HepG2 (cell line): ENCODE data around the gene MEPE. TPM values are rescaled to one million over a fixed set of nuclear protein-coding genes. Genes with fewer than 3 reads are reported as not detected.

Source experiments
- ATAC-seq: fragments of 200-7000 bp; cut with Tn5 transposase; 3 replicates; pipeline ENCODE4 v1.9.1; 2020; ENCODE audit warnings: mild to moderate bottlenecking, moderate library complexity
- BruUV-seq: library from RNA; stranded (reverse); fragments of 400-500 nt; replicated peaks from 2 replicates; lab custom pipeline; 2021; lab: Mats Ljungman, UMichigan
- CTCF ChIA-PET: fragments of 300-600 bp; formaldehyde crosslinking; extraction: SDS; loops from one replicate; lab custom pipeline; 2021; ENCODE audit warnings: low total read pairs, inconsistent platforms, low intra/inter-chr PET ratio; lab: Yijun Ruan, JAX
- POLR2A ChIA-PET: fragments of 350-600 bp; sonication (Branson Sonifier 250); formaldehyde crosslinking; loops from one replicate; lab custom pipeline; 2020; ENCODE audit warnings: antibody characterized with exemption, inconsistent platforms; lab: Yijun Ruan, JAX
- DNase-seq: peaks from one replicate; pipeline ENCODE4 v3.0.0-alpha.2; 2015; ENCODE audit warnings: low spot score
- FAIRE-seq: peaks from 3 replicates; lab custom pipeline; 2011; peaks lifted over from hg19 to GRCh38; lab: Jason Lieb, UNC
- H2AFZ ChIP-seq: one replicate; pipeline ENCODE4 v1.6.1; 2011; ENCODE audit warnings: low read length, inconsistent platforms
- H3K27ac ChIP-seq: fragments of 300-600 bp; 3 replicates; pipeline ENCODE4 v1.8.0; 2011; ENCODE audit warnings: mixed run types, mild to moderate bottlenecking, mixed read lengths, low read length, inconsistent platforms; ENCODE audit not compliant: insufficient read depth; ENCODE audit errors: extremely low read length
- H3K27me3 ChIP-seq, 2 experiments: fragments of 200-600 bp in 1 of 2; 2 replicates in 1 of 2; 3 replicates in 1 of 2; pipeline versions ENCODE4 v1.6.0 to v1.8.0; 2011; ENCODE audit warnings: low read length in 2 of 2, mild to moderate bottlenecking in 2 of 2, moderate library complexity in 2 of 2, inconsistent platforms in 1 of 2; ENCODE audit not compliant: insufficient read depth in 2 of 2, control insufficient read depth in 1 of 2
- H3K36me3 ChIP-seq, 2 experiments: fragments of 200-600 bp in 1 of 2; replicated peaks in 1 of 2; 2 replicates in 1 of 2; 3 replicates in 1 of 2; pipeline versions ENCODE4 v1.5.1 to v1.8.0; 2011; ENCODE audit warnings: low read length in 2 of 2, inconsistent platforms in 1 of 2; ENCODE audit not compliant: insufficient read depth in 2 of 2, control insufficient read depth in 1 of 2
- H3K4me1 ChIP-seq: 2 replicates; pipeline ENCODE4 v1.5.1; 2012; ENCODE audit warnings: low read length, inconsistent platforms; ENCODE audit not compliant: insufficient read depth
- H3K4me2 ChIP-seq: 2 replicates; pipeline ENCODE4 v1.6.0; 2011; ENCODE audit warnings: low read depth, low read length, inconsistent platforms
- H3K4me3 ChIP-seq, 3 experiments: fragments of 200-600 bp in 1 of 3; sonication (generic), shearing (Covaris generic) in 1 of 3; replicated peaks in 1 of 3; 2 replicates each; pipeline ENCODE4 v1.5.1; 2011 to 2016; ENCODE audit warnings: low read length in 3 of 3, inconsistent platforms in 2 of 3, low read depth in 2 of 3, mild to moderate bottlenecking in 2 of 3, control low read depth in 1 of 3, mixed read lengths in 1 of 3; ENCODE audit not compliant: insufficient read depth in 1 of 3
- H3K79me2 ChIP-seq: one replicate; pipeline ENCODE4 v1.6.1; 2011; ENCODE audit warnings: low read length, inconsistent platforms; ENCODE audit not compliant: insufficient read depth
- H3K9ac ChIP-seq: 2 replicates; pipeline ENCODE4 v1.6.0; 2011; ENCODE audit warnings: mild to moderate bottlenecking, low read depth, low read length, inconsistent platforms; ENCODE audit not compliant: insufficient read depth
- H3K9me3 ChIP-seq: 2 replicates; pipeline ENCODE4 v1.5.1; 2012; ENCODE audit warnings: mild to moderate bottlenecking, low read length
- H4K20me1 ChIP-seq: 2 replicates; pipeline ENCODE4 v1.6.0; 2011; ENCODE audit warnings: inconsistent platforms, mild to moderate bottlenecking, low read length, moderate library complexity; ENCODE audit not compliant: insufficient read depth
- MAFF ChIP-seq: IDR thresholded peaks from 2 replicates; pipeline ENCODE4 v1.6.1; 2011; ENCODE audit warnings: low read depth, low read length, improper control_type of control experiment
- MAFK ChIP-seq, 2 experiments: IDR thresholded peaks in 1 of 2; conservative IDR thresholded peaks in 1 of 2; 2 replicates each; pipeline ENCODE4 v1.6.1; 2011; ENCODE audit warnings: improper control_type of control experiment in 2 of 2, low read length in 2 of 2
- ZNF317 ChIP-seq: sonication (generic); formaldehyde crosslinking; IDR thresholded peaks from 2 replicates; pipeline ENCODE4 v1.5.0; 2020; ENCODE audit warnings: mild to moderate bottlenecking, missing genetic modification reagents
- WGBS: methylation state at CpG from one replicate; pipeline ENCODE4 v1.1.6; 2017; ENCODE audit warnings: low lambda C conversion rate; 5-methylcytosine and 5-hydroxymethylcytosine counted together
- in situ Hi-C: cut with HindIII; loops from 2 replicates; pipeline ENCODE4 v1.10.0; 2017; ENCODE audit warnings: low pct_unique_long_range_greater_than_20kb; ENCODE audit not compliant: extremely low pct_ligation_motif_present
- intact Hi-C: fragments of 100-400 bp; cut with micrococcal nuclease; formaldehyde crosslinking; loops from one replicate; pipeline ENCODE4 v1.10.0; 2022; ENCODE audit not compliant: unreplicated experiment
- polyA plus RNA-seq, 8 experiments: library from polyadenylated mRNA; depleted of rRNA in 3 of 8; stranded (reverse) in 7 of 8; unstranded in 1 of 8; fragments of >200 nt; fragmentation: Illumina TruSeq in 4 of 8; extraction: Trizol in 4 of 8; gene quantifications; 2 replicates each; pipeline versions ENCODE4 v1.2.1 to v1.2.3, GENCODE V29; 2011 to 2016; ENCODE audit warnings: low read depth in 4 of 8, missing spikeins in 1 of 8, mixed read lengths in 1 of 8; ENCODE audit not compliant: insufficient read depth in 1 of 8
- total RNA-seq, 5 experiments: library from RNA; depleted of rRNA; stranded (reverse); fragments of >200 nt; fragmentation: Illumina TruSeq; extraction: Trizol; gene quantifications; 2 replicates each; pipeline ENCODE4 v1.2.3, GENCODE V29; 2016; ENCODE audit warnings: low read depth in 1 of 5
- TF ChIP-seq, protein P1 (sequence below): sonication (generic); formaldehyde crosslinking; IDR thresholded peaks from 2 replicates; pipeline ENCODE4 v1.4.0; 2020; ENCODE audit warnings: missing genetic modification reagents, borderline replicate concordance
- TF ChIP-seq, protein P2 (sequence below): sonication (generic); formaldehyde crosslinking; IDR thresholded peaks from 2 replicates; pipeline ENCODE4 v1.4.0; 2020; ENCODE audit warnings: mild to moderate bottlenecking, missing genetic modification reagents

MEPE gene
- total and polyA plus RNA-seq, 2 of the 13 experiments (the other 11 are each of a cell fraction or from before 2014, with no cell fraction given): 0.04 TPM; not detected in 1

DNA sequence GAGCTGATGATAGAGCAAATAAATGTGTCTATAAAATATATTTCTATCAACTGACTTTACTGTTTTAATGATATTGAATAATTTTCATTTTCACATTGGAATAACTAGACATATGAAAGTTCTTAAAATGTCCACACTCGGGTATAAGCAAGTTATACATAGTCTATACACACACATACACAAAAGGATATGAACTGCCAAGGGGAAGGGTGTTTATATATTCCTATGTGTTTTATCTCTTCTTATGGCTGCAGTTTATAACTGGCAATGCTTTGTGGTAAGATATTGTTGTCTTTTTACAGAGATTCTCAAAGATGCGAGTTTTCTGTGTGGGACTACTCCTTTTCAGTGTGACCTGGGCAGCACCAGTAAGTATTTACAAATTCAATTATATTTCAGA lies 1.6 kb downstream of the MEPE start (continued):
- TF ChIP-seq, protein P1, sequence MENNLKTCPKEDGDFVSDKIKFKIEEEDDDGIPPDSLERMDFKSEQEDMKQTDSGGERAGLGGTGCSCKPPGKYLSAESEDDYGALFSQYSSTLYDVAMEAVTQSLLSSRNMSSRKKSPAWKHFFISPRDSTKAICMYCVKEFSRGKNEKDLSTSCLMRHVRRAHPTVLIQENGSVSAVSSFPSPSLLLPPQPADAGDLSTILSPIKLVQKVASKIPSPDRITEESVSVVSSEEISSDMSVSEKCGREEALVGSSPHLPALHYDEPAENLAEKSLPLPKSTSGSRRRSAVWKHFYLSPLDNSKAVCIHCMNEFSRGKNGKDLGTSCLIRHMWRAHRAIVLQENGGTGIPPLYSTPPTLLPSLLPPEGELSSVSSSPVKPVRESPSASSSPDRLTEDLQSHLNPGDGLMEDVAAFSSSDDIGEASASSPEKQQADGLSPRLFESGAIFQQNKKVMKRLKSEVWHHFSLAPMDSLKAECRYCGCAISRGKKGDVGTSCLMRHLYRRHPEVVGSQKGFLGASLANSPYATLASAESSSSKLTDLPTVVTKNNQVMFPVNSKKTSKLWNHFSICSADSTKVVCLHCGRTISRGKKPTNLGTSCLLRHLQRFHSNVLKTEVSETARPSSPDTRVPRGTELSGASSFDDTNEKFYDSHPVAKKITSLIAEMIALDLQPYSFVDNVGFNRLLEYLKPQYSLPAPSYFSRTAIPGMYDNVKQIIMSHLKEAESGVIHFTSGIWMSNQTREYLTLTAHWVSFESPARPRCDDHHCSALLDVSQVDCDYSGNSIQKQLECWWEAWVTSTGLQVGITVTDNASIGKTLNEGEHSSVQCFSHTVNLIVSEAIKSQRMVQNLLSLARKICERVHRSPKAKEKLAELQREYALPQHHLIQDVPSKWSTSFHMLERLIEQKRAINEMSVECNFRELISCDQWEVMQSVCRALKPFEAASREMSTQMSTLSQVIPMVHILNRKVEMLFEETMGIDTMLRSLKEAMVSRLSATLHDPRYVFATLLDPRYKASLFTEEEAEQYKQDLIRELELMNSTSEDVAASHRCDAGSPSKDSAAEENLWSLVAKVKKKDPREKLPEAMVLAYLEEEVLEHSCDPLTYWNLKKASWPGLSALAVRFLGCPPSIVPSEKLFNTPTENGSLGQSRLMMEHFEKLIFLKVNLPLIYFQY (CRISPR knock-in tag): no peak

DNA sequence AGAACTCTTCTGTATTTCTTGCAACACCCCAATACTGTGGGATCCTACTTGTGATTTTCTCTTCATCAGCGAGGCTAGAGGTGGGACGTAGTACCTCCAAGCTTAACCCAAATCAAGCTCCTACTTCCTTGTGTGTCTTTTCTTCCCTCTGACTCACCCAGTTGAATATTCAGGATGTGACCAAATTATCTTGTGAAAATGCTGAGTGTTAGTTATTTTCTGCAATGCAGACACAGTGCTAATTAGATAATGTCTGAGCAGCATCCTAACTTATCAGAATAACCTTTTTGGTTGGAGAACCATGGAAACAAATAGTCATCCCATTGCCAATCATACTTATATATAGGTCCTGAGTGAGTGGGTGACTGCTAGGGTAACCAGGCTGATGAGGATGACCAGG lies 2.4 kb downstream of the MEPE start:
- POLR2A ChIA-PET: no interaction called here
- Histone ChIP-seq H3K4me3 (no peak overlapping the region), H3K79me2 (no peaks in the 10 kb centered on the region), H4K20me1 (no peaks in the 10 kb centered on the region), H3K9me3 (no peaks in the 10 kb centered on the region), H2AFZ (no peak overlapping the region), H3K27ac (no peak overlapping the region), H3K4me1 (no peaks in the 10 kb centered on the region), H3K27me3 (peaks cover 2 to 11% of the 10 kb centered on the region in 2 experiments; a peak in 1 of 5 replicates), H3K9ac (no peak overlapping the region), H3K4me2 (no peak overlapping the region), H3K36me3 (no peaks in the 10 kb centered on the region)
- FAIRE-seq (no peak), DNase-seq (no peak), ATAC-seq (no peak)
- no TSS peak for BruUV-seq
- 0% methylated on average over 2 of the region's 2 CpGs for WGBS
- intact Hi-C loops (loop anchor here (5.0 kb wide), 1 partner anchor 223 kb away; no protein-coding TSS in a partner anchor), in situ Hi-C loops (loop anchor here (5.0 to 25.0 kb wide), 2 partner anchors 153 to 573 kb away; no protein-coding TSS in a partner anchor)
- CTCF ChIA-PET: no interaction called here
- TF ChIP-seq ZNF317 (CRISPR knock-in tag) (no peak), MAFF (peak; percentile 65), MAFK (conservative IDR thresholded peaks at IDR 0.05 in 1 of 2, IDR thresholded peaks at IDR 0.05 in 1 of 2; ENCODE audit: low read length in 2 of 2) (peak; percentile 65 to 71)
- TF ChIP-seq, protein P2, sequence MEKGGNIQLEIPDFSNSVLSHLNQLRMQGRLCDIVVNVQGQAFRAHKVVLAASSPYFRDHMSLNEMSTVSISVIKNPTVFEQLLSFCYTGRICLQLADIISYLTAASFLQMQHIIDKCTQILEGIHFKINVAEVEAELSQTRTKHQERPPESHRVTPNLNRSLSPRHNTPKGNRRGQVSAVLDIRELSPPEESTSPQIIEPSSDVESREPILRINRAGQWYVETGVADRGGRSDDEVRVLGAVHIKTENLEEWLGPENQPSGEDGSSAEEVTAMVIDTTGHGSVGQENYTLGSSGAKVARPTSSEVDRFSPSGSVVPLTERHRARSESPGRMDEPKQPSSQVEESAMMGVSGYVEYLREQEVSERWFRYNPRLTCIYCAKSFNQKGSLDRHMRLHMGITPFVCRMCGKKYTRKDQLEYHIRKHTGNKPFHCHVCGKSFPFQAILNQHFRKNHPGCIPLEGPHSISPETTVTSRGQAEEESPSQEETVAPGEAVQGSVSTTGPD (CRISPR knock-in tag): no peak
